GM20000 (cell line): ENCODE results near the gene SPRY2.

Experiments used
- DNase-seq: peaks from one replicate; pipeline ENCODE4 v3.0.0; 2012; ENCODE audit warnings: low spot score
- CTCF ChIP-seq: IDR thresholded peaks from 2 replicates; pipeline ENCODE4 v1.5.1; 2012; ENCODE audit warnings: mild to moderate bottlenecking, control low read depth; ENCODE audit errors: extremely low read depth, missing control alignments

SPRY2 gene

GRCh38 chr13:80339563-80339911 is 1.4 kb downstream of the SPRY2 start:
- no peak for TF ChIP-seq CTCF
- no peak for DNase-seq

DNA sequence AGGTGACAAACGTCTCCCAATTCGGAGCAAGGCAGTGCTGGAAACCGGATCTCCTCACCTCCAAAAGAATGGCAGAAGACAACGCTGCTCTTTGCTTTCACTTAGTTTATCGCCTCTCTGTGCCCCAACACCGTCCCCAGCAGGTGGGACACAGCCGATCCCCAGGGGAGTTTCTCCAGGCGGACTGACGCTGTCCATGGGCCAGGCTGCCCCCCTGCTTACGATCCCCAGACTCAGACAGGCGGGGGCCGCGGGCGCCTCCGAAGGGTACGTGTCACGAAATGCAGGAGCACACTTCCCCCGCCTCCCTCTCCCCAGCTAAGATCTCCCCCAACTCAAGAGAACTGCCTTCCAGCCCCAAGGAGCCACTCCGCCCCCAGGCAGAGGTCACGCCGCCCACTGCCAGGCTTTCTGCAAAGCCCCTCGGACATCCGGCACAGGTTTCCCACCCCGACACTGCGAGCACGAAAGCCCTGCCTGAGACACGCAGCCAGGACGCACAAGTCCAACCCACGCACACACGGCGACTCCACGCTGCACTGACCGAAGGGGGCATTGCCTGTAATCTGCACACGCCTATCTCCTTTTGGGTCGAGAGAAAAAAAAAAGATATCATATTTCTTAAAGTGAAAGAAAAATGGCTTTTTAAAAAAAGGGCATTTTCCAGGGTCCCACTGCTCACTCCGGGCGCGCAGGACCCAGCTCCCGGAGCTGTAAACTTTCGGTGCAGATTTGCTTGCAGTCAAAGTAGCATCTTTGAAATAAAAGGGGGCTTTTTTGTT is 2.0 kb downstream of the SPRY2 start:
- TF ChIP-seq CTCF, result no peak
- peak; percentile 54 for DNase-seq

DNA sequence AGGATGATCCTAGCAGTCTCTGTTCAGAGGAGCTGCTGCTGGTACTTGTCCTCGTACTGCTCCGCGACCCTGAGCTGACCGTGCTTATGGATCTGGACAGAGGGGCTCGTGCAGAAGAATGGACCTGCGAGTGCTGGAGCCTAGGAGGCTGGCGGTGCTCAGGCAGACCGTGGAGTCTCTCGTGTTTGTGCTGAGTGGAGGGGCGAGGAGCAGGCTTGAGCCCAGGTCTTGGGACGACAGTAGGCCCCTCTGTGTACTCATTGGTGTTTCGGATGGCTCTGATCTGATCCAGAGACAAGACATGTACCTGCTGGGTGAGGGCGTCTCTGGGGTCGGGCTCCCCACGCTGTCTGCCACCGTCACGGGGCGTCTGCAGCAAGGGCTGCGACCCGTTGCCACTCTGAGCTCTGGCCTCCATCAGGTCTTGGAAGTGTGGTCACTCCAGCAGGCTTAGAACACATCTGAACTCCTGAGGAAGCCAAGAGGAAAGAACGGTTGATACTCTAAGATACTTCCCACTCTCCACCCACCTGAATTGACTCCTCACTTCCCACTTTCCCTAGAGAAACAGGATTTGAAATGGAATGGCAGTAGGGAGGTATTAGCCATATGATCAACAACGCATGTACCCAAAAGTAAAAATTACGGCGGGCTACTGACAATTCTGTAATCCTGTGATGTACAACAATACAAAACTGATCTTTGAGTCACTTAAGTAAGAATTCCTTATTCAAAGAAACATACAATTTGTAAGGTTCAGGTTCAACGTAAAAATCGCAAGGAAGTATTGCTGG is 3.4 kb downstream of the SPRY2 start:
- no peak for DNase-seq
- TF ChIP-seq CTCF, result no peak

DNA sequence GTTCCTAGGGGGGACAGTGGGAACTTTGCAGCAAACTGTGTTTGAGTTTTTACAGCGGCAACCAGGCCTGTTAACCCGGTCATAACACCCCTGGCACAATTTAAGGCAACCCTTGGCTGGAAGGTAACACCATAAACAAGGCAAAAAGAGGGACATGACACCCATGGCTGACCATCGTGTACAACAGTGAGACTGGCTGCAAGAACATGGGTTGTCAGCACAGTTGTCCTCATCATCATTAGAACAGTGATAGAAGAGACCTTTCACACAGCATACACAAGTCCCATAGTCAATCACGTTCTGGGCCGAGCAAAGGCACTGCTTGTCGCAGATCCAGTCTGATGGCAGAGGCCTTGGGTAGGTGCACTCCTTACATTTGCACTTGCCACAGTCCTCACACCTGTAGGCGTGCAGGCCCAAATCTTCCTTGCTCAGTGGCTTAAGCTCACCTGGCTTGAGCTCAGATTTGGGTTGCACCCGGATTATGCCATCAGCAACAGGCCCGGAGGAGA is 4.1 kb downstream of the SPRY2 start:
- DNase-seq, result no peak
- TF ChIP-seq CTCF, result no peak

DNA sequence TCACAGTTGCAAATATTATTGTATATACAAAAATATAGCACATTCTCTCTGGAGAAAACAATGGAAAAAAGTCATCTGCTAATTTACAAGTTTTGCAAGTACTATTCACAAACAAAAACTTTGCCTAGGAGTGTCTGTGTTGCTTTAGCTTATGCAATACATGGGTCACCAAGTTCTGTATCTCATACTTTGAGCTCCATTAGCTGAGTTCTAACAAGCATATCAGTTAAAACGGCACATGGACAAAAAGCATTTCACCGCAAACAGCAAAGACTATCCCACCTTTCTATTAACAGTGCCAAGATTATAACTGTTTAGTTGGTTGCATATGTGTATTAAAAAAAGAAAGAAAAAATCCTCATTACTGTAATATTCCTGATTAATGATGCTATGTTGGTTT is 4.6 kb downstream of the SPRY2 start:
- no peak for TF ChIP-seq CTCF

GRCh38 chr13:80334597-80335260 is 6.2 kb downstream of the SPRY2 start:
- TF ChIP-seq CTCF, result no peak
- no peak for DNase-seq

More for the DNA sequence above, 4.6 kb downstream of the SPRY2 start:
- no peak for DNase-seq

DNA sequence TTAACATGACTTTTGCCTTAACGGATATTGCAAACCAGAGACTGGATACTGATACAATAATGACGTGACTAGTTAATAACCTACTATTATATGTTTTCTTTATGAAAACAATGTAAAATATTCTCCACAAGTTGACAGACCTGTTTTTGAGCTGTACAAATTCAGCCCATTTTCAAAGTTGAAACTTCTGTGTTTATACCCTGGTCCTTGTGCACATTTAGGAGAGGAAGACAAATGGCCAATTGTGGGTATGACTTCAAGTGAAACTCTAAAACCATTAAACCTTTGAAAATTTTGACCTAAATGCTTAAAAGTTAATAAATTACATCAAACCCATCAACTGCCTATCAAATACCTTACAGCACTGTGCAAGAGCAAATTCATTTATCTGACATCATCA is 8.9 kb downstream of the SPRY2 start:
- no peak for TF ChIP-seq CTCF
- no peak for DNase-seq
